Measurements from ENCODE around the gene MTUS2. TPM values are rescaled to one million over a fixed set of nuclear protein-coding genes. Genes with fewer than 3 reads are reported as not detected.

The MTUS2 gene
- total and polyA plus RNA-seq, 2 experiments from 2014 or later = 0.27 to 0.38 TPM

DNA sequence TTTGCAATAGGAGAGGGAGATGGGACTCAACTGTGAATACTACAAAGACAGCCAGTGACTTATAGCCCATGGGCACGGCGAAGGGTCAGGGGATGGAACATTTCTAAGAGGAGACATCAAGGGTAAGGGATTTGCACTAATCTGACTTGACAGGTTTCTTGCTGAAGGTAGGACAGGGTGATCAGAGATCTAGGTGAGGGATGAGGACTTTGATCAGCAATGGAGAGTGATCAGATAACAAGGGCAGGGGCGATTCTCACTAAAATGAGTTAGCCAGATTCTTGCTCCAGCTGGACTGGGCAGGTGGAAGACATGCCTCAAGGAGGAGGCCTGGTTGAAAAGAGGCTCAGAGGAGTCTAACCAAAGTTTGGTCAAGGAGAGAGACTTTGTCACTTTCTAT lies 566.1 kb downstream of the MTUS2 start:
- Histone ChIP-seq H2AFZ (no peak overlapping the region), H3K79me2 (replicated peaks; ENCODE audit: insufficient read depth) (no peaks in the 10 kb centered on the region), H4K20me1 (replicated peaks; ENCODE audit: insufficient read depth) (no peaks in the 10 kb centered on the region), H3K4me1 (ENCODE audit: insufficient read depth) (no peaks in the 10 kb centered on the region), H3F3A (replicated peaks; ENCODE audit: low read depth) (no peaks in the 10 kb centered on the region), H3K27ac (ENCODE audit: low read depth) (no peak overlapping the region), H3K4me2 (no peak overlapping the region), H3K27me3 (ENCODE audit: insufficient read depth) (no peaks in the 10 kb centered on the region), H3K36me3 (ENCODE audit: insufficient read depth) (no peaks in the 10 kb centered on the region), H3K4me3 (no peak overlapping the region), H3K9me2 (ENCODE audit: insufficient read depth) (no peaks in the 10 kb centered on the region; the same call in none of the 2 replicates)
- H3K9me3 Mint-ChIP-seq = no peaks in the 10 kb centered on the region; the same call in 2 of the 3 replicates
- DNase-seq (ENCODE audit: low spot score) (no peak), ATAC-seq (no peak)
- H3K36me3 Mint-ChIP-seq (ENCODE audit: low read depth) = no peaks in the 10 kb centered on the region
- 0 out of 3 replicates have a peak, but pooled peaks cover 3% of the 10 kb centered on the region for H3K4me1 Mint-ChIP-seq
- H3K4me3 Mint-ChIP-seq = no peak overlapping the region
- H3K27ac Mint-ChIP-seq = no peak overlapping the region
- TF ChIP-seq CREB1 (CRISPR knock-in tag; IDR thresholded peaks at IDR 0.05; ENCODE audit: low read depth) = no peak
- TF ChIP-seq, protein P1, sequence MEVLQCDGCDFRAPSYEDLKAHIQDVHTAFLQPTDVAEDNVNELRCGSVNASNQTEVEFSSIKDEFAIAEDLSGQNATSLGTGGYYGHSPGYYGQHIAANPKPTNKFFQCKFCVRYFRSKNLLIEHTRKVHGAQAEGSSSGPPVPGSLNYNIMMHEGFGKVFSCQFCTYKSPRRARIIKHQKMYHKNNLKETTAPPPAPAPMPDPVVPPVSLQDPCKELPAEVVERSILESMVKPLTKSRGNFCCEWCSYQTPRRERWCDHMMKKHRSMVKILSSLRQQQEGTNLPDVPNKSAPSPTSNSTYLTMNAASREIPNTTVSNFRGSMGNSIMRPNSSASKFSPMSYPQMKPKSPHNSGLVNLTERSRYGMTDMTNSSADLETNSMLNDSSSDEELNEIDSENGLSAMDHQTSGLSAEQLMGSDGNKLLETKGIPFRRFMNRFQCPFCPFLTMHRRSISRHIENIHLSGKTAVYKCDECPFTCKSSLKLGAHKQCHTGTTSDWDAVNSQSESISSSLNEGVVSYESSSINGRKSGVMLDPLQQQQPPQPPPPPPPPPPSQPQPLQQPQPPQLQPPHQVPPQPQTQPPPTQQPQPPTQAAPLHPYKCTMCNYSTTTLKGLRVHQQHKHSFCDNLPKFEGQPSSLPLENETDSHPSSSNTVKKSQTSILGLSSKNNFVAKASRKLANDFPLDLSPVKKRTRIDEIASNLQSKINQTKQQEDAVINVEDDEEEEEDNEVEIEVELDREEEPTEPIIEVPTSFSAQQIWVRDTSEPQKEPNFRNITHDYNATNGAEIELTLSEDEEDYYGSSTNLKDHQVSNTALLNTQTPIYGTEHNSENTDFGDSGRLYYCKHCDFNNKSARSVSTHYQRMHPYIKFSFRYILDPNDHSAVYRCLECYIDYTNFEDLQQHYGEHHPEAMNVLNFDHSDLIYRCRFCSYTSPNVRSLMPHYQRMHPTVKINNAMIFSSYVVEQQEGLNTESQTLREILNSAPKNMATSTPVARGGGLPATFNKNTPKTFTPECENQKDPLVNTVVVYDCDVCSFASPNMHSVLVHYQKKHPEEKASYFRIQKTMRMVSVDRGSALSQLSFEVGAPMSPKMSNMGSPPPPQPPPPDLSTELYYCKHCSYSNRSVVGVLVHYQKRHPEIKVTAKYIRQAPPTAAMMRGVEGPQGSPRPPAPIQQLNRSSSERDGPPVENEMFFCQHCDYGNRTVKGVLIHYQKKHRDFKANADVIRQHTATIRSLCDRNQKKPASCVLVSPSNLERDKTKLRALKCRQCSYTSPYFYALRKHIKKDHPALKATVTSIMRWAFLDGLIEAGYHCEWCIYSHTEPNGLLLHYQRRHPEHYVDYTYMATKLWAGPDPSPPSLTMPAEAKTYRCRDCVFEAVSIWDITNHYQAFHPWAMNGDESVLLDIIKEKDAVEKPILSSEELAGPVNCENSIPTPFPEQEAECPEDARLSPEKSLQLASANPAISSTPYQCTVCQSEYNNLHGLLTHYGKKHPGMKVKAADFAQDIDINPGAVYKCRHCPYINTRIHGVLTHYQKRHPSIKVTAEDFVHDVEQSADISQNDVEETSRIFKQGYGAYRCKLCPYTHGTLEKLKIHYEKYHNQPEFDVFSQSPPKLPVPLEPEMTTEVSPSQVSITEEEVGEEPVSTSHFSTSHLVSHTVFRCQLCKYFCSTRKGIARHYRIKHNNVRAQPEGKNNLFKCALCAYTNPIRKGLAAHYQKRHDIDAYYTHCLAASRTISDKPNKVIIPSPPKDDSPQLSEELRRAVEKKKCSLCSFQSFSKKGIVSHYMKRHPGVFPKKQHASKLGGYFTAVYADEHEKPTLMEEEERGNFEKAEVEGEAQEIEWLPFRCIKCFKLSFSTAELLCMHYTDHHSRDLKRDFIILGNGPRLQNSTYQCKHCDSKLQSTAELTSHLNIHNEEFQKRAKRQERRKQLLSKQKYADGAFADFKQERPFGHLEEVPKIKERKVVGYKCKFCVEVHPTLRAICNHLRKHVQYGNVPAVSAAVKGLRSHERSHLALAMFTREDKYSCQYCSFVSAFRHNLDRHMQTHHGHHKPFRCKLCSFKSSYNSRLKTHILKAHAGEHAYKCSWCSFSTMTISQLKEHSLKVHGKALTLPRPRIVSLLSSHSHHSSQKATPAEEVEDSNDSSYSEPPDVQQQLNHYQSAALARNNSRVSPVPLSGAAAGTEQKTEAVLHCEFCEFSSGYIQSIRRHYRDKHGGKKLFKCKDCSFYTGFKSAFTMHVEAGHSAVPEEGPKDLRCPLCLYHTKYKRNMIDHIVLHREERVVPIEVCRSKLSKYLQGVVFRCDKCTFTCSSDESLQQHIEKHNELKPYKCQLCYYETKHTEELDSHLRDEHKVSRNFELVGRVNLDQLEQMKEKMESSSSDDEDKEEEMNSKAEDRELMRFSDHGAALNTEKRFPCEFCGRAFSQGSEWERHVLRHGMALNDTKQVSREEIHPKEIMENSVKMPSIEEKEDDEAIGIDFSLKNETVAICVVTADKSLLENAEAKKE (CRISPR knock-in tag; IDR thresholded peaks at IDR 0.05) = no peak
- no peak for TF ChIP-seq POLR2AphosphoS5 (IDR thresholded peaks at IDR 0.05; ENCODE audit: low read depth)
- TF ChIP-seq ZNF331 (CRISPR knock-in tag; IDR thresholded peaks at IDR 0.05; ENCODE audit: low read depth) = no peak
- TF ChIP-seq, protein P2, sequence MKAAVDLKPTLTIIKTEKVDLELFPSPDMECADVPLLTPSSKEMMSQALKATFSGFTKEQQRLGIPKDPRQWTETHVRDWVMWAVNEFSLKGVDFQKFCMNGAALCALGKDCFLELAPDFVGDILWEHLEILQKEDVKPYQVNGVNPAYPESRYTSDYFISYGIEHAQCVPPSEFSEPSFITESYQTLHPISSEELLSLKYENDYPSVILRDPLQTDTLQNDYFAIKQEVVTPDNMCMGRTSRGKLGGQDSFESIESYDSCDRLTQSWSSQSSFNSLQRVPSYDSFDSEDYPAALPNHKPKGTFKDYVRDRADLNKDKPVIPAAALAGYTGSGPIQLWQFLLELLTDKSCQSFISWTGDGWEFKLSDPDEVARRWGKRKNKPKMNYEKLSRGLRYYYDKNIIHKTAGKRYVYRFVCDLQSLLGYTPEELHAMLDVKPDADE (IDR thresholded peaks at IDR 0.05) = no peak
- no peak for TF ChIP-seq JUNB (IDR thresholded peaks at IDR 0.05; ENCODE audit: unreplicated experiment)
- no peak for TF ChIP-seq NANOG (IDR thresholded peaks at IDR 0.05; ENCODE audit: borderline replicate concordance)
- TF ChIP-seq STAT1 (IDR thresholded peaks at IDR 0.05; ENCODE audit: unreplicated experiment) = no peak
- TF ChIP-seq EZH2phosphoT487 (IDR thresholded peaks at IDR 0.05; ENCODE audit: unreplicated experiment) = no peak
- TF ChIP-seq, protein P3, sequence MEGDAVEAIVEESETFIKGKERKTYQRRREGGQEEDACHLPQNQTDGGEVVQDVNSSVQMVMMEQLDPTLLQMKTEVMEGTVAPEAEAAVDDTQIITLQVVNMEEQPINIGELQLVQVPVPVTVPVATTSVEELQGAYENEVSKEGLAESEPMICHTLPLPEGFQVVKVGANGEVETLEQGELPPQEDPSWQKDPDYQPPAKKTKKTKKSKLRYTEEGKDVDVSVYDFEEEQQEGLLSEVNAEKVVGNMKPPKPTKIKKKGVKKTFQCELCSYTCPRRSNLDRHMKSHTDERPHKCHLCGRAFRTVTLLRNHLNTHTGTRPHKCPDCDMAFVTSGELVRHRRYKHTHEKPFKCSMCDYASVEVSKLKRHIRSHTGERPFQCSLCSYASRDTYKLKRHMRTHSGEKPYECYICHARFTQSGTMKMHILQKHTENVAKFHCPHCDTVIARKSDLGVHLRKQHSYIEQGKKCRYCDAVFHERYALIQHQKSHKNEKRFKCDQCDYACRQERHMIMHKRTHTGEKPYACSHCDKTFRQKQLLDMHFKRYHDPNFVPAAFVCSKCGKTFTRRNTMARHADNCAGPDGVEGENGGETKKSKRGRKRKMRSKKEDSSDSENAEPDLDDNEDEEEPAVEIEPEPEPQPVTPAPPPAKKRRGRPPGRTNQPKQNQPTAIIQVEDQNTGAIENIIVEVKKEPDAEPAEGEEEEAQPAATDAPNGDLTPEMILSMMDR (conservative IDR thresholded peaks at IDR 0.05; ENCODE audit: low read depth in 2 of 2) = no peak
- no peak for TF ChIP-seq EZH2 (IDR thresholded peaks at IDR 0.05; ENCODE audit: low read depth, unreplicated experiment)
- TF ChIP-seq ZNF114 (CRISPR knock-in tag; IDR thresholded peaks at IDR 0.05) = no peak
- TF ChIP-seq, protein P4, sequence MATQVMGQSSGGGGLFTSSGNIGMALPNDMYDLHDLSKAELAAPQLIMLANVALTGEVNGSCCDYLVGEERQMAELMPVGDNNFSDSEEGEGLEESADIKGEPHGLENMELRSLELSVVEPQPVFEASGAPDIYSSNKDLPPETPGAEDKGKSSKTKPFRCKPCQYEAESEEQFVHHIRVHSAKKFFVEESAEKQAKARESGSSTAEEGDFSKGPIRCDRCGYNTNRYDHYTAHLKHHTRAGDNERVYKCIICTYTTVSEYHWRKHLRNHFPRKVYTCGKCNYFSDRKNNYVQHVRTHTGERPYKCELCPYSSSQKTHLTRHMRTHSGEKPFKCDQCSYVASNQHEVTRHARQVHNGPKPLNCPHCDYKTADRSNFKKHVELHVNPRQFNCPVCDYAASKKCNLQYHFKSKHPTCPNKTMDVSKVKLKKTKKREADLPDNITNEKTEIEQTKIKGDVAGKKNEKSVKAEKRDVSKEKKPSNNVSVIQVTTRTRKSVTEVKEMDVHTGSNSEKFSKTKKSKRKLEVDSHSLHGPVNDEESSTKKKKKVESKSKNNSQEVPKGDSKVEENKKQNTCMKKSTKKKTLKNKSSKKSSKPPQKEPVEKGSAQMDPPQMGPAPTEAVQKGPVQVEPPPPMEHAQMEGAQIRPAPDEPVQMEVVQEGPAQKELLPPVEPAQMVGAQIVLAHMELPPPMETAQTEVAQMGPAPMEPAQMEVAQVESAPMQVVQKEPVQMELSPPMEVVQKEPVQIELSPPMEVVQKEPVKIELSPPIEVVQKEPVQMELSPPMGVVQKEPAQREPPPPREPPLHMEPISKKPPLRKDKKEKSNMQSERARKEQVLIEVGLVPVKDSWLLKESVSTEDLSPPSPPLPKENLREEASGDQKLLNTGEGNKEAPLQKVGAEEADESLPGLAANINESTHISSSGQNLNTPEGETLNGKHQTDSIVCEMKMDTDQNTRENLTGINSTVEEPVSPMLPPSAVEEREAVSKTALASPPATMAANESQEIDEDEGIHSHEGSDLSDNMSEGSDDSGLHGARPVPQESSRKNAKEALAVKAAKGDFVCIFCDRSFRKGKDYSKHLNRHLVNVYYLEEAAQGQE (IDR thresholded peaks at IDR 0.05; ENCODE audit: unreplicated experiment) = no peak
- H3K27me3 Mint-ChIP-seq (ENCODE audit: insufficient read depth, low read depth, poor library complexity) = no peaks in the 10 kb centered on the region
